SK-N-SH treated with all-trans-retinoic acid at 6 μM for 48 hours (cell line): Measurements from ENCODE around the gene PRRT3.

ENCODE experiments used
- ATAC-seq: fragments of 200-7000 bp; cut with Tn5 transposase; 3 replicates; pipeline ENCODE4 v1.9.1; 2020; ENCODE audit warnings: mild to moderate bottlenecking, moderate library complexity
- BACH2 ChIP-seq: fragments of 250-450 bp; sonication (Bioruptor Pico); IDR thresholded peaks from 2 replicates; pipeline ENCODE4 v1.9.0; 2021; ENCODE audit warnings: mild to moderate bottlenecking, borderline replicate concordance
- CSDC2 ChIP-seq: fragments of 250-450 bp; sonication (Bioruptor Pico); IDR thresholded peaks from 2 replicates; pipeline ENCODE4 v1.5.0; 2020; ENCODE audit warnings: mild to moderate bottlenecking, moderate library complexity
- ESRRG ChIP-seq: fragments of 250-450 bp; sonication (Bioruptor Pico); IDR thresholded peaks from 2 replicates; pipeline ENCODE4 v1.6.1; 2021; ENCODE audit warnings: mild to moderate bottlenecking
- GLIS3 ChIP-seq: fragments of 250-450 bp; sonication (Bioruptor Pico); IDR thresholded peaks from 2 replicates; pipeline ENCODE4 v1.5.0; 2020; ENCODE audit warnings: mild to moderate bottlenecking, moderate library complexity
- OSR1 ChIP-seq: fragments of 250-450 bp; sonication (Bioruptor Pico); IDR thresholded peaks from 2 replicates; pipeline ENCODE4 v1.8.0; 2022; ENCODE audit warnings: moderate library complexity, mild to moderate bottlenecking, inconsistent platforms
- PPARA ChIP-seq: fragments of 250-450 bp; sonication (Bioruptor Pico); IDR thresholded peaks from 2 replicates; pipeline ENCODE4 v1.5.0; 2020; ENCODE audit warnings: mild to moderate bottlenecking, borderline replicate concordance
- RARB ChIP-seq: fragments of 250-450 bp; sonication (Bioruptor Pico); IDR thresholded peaks from 2 replicates; pipeline ENCODE4 v1.8.0; 2021; ENCODE audit warnings: mild to moderate bottlenecking, moderate library complexity
- SNAI2 ChIP-seq: fragments of 250-450 bp; sonication (Bioruptor Pico); IDR thresholded peaks from 2 replicates; pipeline ENCODE4 v1.5.0; 2020; ENCODE audit warnings: mild to moderate bottlenecking, moderate library complexity
- TCF4 ChIP-seq: fragments of 250-450 bp; sonication (Bioruptor Pico); IDR thresholded peaks from 2 replicates; pipeline ENCODE4 v1.8.0; 2021; ENCODE audit warnings: mild to moderate bottlenecking, moderate library complexity, borderline replicate concordance
- TOX ChIP-seq: fragments of 250-450 bp; sonication (Bioruptor Pico); IDR thresholded peaks from 2 replicates; pipeline ENCODE4 v1.8.0; 2021; ENCODE audit warnings: mild to moderate bottlenecking, moderate library complexity, borderline replicate concordance
- ZC3H10 ChIP-seq: fragments of 250-450 bp; sonication (Bioruptor Pico); IDR thresholded peaks from 2 replicates; pipeline ENCODE4 v1.5.1; 2021; ENCODE audit warnings: mild to moderate bottlenecking, moderate library complexity
- ZFP3 ChIP-seq: fragments of 250-450 bp; sonication (Bioruptor Pico); IDR thresholded peaks from 2 replicates; pipeline ENCODE4 v1.5.0; 2020; ENCODE audit warnings: mild to moderate bottlenecking, moderate library complexity
- ZNF70 ChIP-seq: fragments of 450-650 bp; formaldehyde crosslinking; IDR thresholded peaks from 2 replicates; pipeline ENCODE4 v1.5.0; 2020; ENCODE audit warnings: mild to moderate bottlenecking, moderate library complexity
- ZNF8 ChIP-seq: fragments of 450-650 bp; formaldehyde crosslinking; IDR thresholded peaks from 2 replicates; pipeline ENCODE4 v1.5.0; 2020; ENCODE audit warnings: mild to moderate bottlenecking, moderate library complexity
- TF ChIP-seq, protein P1 (sequence below): fragments of 250-450 bp; sonication (Bioruptor Pico); IDR thresholded peaks from 2 replicates; pipeline ENCODE4 v1.5.1; 2020; ENCODE audit warnings: low read depth, mild to moderate bottlenecking, moderate library complexity
- TF ChIP-seq, protein P2 (sequence below): fragments of 250-450 bp; sonication (Bioruptor Pico); IDR thresholded peaks from 2 replicates; pipeline ENCODE4 v1.8.0; 2020; ENCODE audit warnings: mild to moderate bottlenecking, moderate library complexity, borderline replicate concordance
- TF ChIP-seq, protein P3 (sequence below): fragments of 250-450 bp; sonication (Bioruptor Pico); IDR thresholded peaks from 2 replicates; pipeline ENCODE4 v1.5.0; 2020; ENCODE audit warnings: mild to moderate bottlenecking, moderate library complexity

Gene PRRT3

DNA sequence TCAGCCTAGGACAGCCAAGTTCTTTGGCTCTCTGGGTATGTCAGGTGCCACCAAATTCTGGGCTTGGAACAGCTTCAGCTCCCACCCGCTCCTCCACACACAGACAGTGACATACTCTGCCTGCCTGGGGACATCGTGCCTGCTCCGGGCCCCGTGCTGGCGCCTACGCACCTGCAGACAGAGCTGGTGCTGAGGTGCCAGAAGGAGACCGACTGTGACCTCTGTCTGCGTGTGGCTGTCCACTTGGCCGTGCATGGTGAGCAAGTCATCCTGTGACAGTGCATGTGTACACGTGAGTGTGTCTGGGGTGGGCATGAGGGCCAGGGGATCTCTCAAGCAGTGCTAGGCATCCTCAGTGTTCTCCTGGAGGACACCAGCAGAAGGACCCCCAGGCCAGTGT, 34.4 kb downstream of the PRRT3 start:
- no peak for TF ChIP-seq SNAI2 (CRISPR knock-in tag)
- TF ChIP-seq TCF4 (CRISPR knock-in tag): no peak
- no peak for ATAC-seq

DNA sequence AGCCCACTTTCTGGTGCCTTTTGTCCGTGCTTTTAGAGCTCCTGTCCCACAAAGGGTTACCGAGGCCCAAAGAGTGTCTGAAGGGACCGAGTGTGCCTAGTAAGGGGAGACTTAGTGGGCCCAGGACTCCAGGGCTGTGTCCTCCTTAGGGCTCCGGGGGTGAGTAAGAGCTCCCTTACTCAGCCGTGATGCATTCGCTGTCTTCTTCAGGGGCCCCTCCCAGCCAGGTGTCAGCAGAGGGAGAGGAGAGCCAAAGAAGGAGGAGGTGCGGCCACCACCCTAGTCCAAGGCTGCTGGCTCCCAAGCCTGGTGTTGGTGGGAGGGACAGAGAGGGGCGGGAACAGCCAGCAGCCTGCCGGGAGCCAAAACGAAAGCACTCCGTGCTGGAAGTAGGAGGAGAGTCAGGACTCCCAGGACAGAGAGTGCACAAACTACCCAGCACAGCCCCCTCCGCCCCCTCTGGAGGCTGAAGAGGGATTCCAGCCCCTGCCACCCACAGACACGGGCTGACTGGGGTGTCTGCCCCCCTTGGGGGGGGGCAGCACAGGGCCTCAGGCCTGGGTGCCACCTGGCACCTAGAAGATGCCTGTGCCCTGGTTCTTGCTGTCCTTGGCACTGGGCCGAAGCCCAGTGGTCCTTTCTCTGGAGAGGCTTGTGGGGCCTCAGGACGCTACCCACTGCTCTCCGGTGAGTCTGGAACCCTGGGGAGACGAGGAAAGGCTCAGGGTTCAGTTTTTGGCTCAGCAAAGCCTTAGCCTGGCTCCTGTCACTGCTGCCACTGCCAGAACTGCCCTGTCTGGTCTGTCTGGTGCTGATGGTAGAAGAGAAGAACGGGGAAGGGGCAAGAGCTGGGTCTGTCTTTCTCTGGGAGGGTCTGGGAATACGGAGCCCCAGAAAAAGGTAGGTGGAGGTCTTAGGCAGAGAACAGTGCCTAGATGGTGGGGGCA, 35.2 kb downstream of the PRRT3 start, which contains the start of gene IL17RC:
IL17RC (plus strand) TSS at position 365 of the 947 bp plus-strand sequence; CDS start at position 583, 218 bp downstream.
- TF ChIP-seq ZFP3 (CRISPR knock-in tag) (peak; percentile 92), SNAI2 (CRISPR knock-in tag) (no peak)
- ATAC-seq: peak; percentile 97

DNA sequence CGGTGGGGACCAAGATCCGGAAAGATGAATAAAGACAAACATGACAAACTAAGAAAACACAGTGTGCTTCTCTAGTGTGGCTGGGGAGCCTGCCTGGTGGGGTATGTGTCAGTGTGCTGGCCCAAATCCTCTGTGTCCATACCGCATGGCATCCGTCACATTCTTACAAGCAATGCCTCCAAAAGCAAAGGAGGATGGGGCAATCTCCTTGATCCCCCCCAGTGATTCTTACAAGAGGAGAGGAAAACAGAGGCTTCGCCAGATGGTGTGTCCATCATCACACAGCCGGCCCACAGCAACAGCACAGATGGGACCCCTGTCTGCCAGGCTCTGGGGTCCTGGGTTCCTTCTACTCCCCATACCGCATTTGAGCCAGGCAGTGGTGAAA, 35.9 kb downstream of the PRRT3 start:
- TF ChIP-seq, protein P1, sequence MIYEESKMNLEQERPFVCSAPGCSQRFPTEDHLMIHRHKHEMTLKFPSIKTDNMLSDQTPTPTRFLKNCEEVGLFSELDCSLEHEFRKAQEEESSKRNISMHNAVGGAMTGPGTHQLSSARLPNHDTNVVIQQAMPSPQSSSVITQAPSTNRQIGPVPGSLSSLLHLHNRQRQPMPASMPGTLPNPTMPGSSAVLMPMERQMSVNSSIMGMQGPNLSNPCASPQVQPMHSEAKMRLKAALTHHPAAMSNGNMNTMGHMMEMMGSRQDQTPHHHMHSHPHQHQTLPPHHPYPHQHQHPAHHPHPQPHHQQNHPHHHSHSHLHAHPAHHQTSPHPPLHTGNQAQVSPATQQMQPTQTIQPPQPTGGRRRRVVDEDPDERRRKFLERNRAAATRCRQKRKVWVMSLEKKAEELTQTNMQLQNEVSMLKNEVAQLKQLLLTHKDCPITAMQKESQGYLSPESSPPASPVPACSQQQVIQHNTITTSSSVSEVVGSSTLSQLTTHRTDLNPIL (CRISPR knock-in tag): no peak
- no peak for TF ChIP-seq ESRRG (CRISPR knock-in tag)
- ATAC-seq: peak; percentile 15

DNA sequence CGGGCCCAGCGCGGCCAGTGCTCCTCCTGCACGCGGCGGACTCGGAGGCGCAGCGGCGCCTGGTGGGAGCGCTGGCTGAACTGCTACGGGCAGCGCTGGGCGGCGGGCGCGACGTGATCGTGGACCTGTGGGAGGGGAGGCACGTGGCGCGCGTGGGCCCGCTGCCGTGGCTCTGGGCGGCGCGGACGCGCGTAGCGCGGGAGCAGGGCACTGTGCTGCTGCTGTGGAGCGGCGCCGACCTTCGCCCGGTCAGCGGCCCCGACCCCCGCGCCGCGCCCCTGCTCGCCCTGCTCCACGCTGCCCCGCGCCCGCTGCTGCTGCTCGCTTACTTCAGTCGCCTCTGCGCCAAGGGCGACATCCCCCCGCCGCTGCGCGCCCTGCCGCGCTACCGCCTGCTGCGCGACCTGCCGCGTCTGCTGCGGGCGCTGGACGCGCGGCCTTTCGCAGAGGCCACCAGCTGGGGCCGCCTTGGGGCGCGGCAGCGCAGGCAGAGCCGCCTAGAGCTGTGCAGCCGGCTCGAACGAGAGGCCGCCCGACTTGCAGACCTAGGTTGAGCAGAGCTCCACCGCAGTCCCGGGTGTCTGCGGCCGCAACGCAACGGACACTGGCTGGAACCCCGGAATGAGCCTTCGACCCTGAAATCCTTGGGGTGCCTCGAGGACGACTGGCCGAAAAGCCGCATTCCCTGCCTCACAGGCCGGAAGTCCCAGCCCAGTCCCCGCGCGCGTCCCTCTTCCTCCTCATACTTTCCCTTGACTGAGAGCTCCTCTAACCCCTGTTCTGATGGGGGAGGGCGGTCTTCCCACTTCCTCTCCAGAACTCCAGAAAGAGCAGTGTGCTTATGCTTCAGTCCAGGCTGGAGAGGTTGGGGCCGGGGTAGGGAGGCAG, 36.7 kb downstream of the PRRT3 start:
- TF ChIP-seq BACH2 (no peak), ESRRG (CRISPR knock-in tag) (no peak), CSDC2 (CRISPR knock-in tag) (no peak), ZC3H10 (CRISPR knock-in tag) (no peak), PPARA (CRISPR knock-in tag) (no peak), RARB (no peak), TOX (no peak), OSR1 (CRISPR knock-in tag) (no peak), TCF4 (CRISPR knock-in tag) (no peak), GLIS3 (CRISPR knock-in tag) (no peak), ZNF8 (CRISPR knock-in tag) (no peak)
- TF ChIP-seq, protein P2, sequence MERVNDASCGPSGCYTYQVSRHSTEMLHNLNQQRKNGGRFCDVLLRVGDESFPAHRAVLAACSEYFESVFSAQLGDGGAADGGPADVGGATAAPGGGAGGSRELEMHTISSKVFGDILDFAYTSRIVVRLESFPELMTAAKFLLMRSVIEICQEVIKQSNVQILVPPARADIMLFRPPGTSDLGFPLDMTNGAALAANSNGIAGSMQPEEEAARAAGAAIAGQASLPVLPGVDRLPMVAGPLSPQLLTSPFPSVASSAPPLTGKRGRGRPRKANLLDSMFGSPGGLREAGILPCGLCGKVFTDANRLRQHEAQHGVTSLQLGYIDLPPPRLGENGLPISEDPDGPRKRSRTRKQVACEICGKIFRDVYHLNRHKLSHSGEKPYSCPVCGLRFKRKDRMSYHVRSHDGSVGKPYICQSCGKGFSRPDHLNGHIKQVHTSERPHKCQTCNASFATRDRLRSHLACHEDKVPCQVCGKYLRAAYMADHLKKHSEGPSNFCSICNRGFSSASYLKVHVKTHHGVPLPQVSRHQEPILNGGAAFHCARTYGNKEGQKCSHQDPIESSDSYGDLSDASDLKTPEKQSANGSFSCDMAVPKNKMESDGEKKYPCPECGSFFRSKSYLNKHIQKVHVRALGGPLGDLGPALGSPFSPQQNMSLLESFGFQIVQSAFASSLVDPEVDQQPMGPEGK (CRISPR knock-in tag): no peak
- TF ChIP-seq, protein P3, sequence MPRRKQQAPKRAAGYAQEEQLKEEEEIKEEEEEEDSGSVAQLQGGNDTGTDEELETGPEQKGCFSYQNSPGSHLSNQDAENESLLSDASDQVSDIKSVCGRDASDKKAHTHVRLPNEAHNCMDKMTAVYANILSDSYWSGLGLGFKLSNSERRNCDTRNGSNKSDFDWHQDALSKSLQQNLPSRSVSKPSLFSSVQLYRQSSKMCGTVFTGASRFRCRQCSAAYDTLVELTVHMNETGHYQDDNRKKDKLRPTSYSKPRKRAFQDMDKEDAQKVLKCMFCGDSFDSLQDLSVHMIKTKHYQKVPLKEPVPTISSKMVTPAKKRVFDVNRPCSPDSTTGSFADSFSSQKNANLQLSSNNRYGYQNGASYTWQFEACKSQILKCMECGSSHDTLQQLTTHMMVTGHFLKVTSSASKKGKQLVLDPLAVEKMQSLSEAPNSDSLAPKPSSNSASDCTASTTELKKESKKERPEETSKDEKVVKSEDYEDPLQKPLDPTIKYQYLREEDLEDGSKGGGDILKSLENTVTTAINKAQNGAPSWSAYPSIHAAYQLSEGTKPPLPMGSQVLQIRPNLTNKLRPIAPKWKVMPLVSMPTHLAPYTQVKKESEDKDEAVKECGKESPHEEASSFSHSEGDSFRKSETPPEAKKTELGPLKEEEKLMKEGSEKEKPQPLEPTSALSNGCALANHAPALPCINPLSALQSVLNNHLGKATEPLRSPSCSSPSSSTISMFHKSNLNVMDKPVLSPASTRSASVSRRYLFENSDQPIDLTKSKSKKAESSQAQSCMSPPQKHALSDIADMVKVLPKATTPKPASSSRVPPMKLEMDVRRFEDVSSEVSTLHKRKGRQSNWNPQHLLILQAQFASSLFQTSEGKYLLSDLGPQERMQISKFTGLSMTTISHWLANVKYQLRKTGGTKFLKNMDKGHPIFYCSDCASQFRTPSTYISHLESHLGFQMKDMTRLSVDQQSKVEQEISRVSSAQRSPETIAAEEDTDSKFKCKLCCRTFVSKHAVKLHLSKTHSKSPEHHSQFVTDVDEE (CRISPR knock-in tag): no peak
- ATAC-seq: peak; percentile 48

DNA sequence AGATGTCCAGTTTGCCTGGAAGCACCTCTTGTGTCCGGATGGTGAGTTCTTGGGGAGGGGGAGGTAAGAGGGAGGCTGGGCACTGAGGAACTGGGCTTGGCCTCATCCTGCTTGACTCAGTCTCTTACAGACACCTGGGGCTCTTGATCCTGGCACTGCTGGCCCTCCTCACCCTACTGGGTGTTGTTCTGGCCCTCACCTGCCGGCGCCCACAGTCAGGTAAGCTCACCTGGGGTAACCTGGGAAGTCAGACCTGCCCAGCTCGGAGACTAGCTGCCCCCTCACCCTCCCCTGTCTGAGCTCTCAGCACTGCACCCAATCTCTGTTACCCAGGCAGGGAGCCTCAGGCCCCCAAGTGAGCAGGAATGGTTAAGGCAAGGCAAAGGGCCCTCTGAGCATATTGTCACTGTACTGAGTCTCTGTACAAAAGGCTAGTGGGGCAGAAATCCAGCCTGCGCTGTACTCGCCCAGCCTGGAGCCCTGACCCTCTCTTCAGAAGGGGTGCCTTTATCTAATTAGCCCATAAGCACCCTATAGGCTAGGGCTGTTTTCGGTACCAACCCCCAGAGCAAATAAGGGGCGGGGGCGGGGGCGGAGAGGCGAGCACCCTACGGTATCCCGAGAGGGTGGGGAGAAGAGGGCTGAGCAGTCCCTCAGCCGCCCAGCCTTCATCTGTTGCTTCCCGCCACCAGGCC, 37.5 kb downstream of the PRRT3 start:
- TF ChIP-seq ZNF70 (CRISPR knock-in tag): no peak
- no peak for TF ChIP-seq PPARA (CRISPR knock-in tag)
- TF ChIP-seq GLIS3 (CRISPR knock-in tag): no peak
- ATAC-seq: no peak
